HK-2 (cell line): ENCODE results near the gene RINT1.
"Not testable (repeated sequence)": the region's sequence is repeated elsewhere in the genome, so short reads cannot be mapped to it uniquely, and the experiment has no call there.

Source experiments
- DNase-seq: peaks from one replicate; pipeline ENCODE4 v3.0.0-alpha.2; 2018; ENCODE audit not compliant: unreplicated experiment

The RINT1 gene

DNA sequence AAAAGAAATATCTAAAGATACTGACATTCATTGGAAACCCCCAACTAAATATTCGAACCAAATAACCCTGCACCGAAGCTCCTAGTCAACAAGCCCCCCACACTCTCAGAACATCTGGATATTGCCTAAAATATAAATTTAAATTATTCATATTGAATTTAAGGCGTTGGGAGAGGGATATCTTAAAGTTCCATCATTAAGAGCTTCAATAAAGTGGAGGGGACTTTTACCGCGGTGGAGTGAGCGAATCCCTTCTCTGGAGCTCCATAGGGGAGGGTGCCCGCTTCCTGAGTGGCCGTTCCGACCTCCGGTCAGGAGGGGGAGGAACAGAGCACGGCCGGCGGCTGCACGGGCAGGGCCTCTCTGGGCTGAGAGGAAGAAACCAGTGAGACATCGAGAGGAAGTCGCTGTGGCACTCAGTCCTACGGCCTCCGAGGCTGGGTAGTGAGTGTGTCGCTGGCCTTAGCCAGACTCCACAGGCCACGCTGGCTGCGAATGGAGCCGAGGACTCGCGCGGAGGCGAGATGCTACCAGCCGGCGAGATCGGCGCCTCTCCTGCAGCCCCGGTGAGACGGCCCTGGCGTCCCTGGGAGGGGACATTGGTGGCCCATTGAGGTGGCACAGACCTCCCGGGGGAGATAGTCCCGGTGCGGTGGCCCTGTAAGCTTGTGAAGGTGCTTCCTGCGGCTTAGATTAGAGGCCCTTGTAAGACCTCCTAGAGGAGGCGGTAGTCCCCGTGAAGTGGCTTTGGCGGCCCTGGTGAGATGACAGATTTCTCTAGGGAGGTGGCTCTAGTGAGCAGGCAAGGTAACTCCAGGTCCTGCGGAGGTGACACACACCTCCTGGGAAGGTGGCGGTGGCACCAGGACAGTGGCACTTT, at the start of gene RINT1:
Gene RINT1, plus strand, starts transcription at position 410 of the 880 bp plus-strand sequence. Its CDS starts 115 bp downstream, at position 525.
- peak; percentile 93 for DNase-seq

DNA sequence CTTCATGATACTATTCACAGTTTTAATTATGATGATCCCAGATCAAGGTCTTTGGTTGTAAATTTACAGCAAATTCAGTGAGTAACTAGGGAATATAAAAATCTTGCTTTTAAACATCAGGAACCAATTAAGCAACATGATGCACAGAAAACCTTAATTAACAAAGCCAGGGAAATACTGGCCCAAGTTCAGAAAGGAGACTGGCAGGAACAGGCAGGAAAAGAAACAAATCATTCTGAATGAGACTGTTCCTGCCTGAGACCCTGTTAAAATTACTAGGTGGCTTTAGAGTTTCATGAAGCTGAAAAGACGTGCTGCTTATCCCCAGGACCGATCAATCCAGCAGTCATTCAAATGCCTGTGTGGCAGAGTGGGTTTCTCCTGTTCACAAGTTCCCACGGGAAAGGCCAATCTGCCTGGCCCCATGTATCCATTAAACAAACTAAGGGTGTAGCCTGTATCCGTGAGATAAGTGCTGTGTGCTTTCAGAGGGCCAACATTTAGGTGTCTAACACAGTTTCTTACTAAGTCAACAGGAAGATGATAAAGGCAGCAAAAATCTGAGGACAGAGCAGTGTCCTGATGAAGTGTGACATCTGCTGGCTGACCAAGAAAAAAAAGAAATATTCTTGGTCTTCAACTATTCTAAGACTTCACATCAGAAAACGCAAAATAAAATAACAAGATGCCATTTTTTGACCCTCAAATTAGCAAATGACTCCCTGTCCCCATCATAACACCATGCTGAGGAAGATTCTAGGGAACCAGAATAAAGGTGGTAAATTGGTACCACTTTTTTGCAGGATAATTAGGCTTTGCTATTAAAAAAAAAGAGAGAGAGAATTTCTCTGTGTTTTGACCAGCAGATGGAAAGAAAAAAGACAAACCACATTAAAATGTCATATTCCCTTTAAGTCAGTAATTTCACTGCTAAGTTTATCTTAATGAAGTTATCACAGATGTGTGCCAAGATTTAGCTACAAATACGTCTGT, 44.1 kb upstream of the RINT1 start:
- DNase-seq: peak; percentile 26

DNA sequence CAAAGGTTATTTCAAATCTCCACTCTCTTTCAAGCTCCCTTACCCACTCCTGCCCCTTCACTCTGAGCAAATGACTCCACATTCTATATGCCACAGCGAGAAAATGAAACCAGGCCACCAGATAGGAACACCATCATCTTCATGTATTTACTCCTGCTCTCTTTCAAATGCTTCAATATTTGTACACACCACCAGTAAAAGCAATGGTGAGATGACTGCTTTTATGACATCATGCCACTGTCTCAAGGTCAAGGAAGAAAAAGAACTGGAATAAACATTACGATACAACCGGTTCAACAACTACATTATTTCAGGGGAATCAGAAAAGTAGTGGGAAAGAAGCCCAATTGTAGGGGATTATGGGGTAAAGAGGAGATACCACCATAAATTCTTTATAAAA, 42.6 kb upstream of the RINT1 start:
- DNase-seq: no peak

DNA sequence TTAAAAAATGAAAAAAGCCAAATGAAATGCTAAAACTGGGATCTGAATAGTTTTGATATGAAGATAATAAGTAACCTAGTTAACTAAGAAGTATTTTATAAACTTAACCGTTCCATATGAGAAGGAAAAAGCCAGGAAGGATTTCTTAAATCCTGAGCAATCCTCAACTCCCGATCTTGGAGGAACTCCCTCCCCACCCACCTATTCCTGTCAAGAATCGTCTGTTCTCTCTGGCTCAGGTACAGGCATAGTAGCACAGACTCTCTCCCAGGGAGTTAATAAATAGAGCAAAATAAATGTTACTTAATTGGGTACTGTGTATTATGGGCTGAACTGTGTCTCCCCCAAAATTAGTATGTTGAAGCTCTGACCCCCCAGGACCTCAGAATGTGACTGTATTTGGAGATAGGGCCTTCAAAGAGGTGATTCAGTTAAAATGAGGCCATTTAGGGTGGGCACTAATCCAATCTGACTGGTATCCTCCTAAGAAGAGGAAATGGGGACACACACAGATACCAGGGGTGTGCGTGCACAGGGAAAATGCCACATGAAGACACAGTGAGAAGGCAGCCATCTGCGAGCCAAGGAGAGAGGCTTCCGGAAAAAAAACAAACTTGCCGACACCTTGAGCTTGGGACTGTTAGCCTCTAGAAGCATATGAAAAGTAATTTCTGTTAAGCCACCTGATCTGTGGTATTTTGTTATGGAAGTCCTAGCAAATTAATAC, 38.6 kb upstream of the RINT1 start:
- DNase-seq: peak; percentile 14

DNA sequence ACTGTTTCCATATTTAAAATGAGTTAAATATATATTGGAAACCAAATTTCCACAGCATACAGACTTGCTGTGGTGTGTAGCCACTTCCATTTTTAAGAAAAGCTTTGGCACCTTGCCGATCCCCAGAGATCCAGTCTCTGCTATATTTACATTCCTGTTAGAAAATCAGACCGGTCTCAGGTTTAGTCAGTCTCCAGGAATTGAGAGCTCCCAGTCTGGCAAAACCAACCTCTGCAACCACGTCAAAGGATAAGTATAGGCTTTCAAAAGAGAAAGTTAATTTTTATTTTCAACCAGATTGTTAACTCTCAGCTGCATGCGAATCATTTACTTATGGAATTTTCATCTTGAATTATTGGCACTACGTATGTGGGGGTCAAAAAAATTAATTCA, 38.1 kb upstream of the RINT1 start:
- DNase-seq: peak; percentile 65

DNA sequence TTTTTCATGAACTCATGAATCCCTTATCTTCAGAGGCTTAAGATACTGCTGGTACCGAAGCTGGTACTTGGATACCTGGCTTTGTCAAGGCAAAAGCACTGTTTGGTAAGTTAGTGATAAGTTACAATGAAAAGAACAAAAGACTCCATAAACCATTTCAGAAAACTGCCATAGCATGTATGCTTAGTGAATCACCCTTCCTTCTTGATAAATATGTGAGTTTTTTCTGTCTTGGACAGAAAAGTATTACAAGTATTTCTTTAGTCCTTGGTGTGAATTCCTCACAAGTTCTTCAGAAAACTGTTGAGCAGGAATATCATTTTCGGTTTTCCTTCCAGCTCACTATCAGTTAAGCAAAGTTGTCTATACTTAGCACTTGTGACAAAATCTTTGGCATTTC, 35.5 kb upstream of the RINT1 start:
- DNase-seq: no peak

DNA sequence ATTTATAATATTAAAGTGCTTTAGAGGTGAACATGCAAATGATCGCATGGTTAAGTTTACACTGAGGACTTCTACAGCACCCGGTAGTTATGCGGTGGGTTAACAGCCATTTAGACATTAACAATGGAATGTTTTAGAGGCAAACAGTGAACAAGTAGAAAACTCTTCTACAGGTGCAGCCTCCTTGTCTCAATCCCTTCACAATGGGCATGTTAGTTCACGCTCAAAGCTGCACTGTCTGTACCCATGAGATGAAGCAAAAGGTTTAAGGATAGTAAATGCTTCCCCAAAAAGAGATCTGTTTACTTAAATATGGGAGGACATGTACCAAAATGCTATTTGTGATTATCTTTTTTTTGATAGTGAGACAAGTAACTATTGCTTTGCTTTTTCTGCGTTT, 35.0 kb upstream of the RINT1 start:
- no peak for DNase-seq

DNA sequence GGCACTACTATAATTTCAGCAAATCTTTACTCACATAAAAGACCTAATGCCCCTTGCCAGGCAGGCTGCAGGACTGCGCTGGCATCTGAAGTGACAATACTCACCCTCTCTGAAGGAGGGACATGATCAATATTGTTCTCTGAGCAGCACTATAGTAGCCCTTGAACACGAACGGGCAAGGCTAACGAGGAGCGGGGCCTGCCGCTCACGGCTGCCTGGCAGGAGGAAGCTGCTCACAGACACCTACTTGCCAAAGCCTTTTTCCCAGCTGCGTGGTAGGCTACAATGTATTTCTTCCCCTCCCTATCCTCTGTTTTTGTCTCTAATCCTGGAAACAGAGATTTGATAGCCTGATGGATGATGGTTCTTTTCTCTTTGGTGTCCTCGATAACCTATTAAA, 29.8 kb upstream of the RINT1 start:
- DNase-seq: no peak

DNA sequence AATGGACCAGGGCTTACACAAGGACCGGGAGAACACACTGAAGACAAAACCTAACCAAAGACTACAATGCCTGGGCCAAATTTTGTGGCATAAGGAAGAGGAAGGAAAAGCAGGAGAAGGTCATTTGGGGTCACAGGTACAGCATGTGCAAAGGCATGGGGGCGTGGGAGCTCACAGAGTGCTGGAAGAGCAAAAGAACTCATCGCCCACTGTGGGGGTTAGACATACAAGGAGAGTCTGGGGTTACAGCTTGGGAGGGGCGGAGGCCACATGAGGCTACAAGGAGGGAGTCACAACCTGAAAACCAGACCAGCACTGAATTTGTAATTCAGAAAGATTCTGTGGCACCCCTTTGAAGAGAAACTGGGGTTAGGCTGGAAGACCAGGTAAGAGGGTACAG, 19.6 kb upstream of the RINT1 start:
- no peak for DNase-seq

DNA sequence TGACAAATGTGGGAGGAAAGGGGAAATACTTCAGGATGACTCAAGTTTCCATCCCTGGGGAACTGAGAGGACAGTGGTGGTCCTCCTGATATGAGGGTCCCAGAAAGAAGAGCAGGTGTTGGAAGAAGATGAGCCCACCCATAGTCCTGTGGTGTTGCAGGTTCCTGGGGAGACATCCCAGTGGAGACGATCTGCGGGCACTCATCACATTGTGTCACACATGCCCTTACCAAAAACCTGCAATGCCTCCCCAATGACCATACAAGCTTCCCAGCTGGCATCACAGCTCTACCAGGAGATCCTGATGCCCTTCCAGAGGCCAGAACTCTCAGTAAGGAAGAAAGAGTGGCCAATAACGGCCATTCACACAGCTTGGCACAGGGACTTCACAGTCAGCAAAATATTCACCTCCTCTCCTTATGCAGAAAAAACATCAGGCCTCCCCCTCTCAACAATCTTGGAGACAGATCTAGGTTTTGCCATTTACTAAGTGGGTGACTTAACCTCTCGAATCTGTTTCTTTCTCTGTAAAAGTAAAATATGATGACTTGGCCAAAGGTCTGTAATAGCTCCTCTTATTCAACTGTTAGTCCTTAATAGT, 19.0 kb upstream of the RINT1 start:
- no peak for DNase-seq

DNA sequence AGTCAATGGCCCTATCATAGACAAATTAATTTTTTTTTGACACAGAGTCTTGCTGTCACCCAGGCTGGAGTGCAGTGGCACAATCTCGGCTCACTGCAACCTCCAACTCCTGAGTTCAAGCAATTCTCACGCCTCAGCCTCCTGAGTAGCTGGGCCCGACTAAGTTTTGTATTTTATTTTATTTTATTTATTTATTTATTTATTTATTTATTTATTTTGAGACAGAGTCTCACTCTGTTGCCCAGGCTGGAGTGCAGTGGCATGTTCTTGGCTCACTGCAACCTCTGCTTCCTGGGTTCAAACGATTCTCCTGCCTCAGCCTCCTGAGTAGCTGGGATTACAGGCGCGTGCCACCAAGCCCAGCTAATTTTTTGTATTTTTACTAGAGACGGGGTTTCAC, 16.4 kb upstream of the RINT1 start:
- not testable (repeated sequence) for DNase-seq

DNA sequence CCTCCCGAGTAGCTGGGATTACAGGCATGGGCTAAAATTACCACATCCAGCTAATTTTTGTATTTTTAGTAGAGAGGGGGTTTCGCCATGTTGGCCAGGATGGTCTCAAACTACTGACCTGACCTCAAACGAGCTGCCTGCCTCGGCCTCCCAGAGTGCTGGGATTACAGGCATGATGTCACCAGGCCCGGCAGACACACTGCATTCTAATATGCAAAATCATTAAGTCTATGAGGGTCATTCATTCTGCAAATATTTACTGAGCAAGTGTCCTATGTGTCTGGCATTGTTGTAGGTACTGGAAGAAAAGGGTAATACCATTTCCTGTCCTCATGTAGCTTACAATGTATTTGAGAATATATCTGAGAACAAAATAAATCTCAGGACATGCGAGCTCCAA, 12.6 kb upstream of the RINT1 start:
- DNase-seq: no peak

DNA sequence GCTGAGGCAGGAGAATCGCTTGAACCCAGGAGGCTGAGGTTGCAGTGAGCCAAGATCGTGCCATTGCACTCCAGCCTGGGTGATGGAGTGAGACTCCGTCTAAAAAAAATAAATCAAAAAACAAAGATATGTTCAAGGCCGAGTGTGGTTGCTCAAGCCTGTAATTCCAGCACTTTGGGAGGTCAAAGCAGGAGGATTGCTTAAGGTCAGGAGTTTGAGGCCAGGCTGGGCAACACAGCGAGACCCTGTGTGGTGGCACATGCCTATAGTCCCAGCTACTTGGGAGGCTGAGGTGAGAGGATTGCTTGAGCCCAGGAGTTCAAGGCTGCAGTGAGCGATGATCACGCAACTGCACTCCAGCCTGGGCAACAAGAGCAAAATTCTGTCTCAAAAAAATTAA, 11.4 kb upstream of the RINT1 start:
- DNase-seq: not testable (repeated sequence)

DNA sequence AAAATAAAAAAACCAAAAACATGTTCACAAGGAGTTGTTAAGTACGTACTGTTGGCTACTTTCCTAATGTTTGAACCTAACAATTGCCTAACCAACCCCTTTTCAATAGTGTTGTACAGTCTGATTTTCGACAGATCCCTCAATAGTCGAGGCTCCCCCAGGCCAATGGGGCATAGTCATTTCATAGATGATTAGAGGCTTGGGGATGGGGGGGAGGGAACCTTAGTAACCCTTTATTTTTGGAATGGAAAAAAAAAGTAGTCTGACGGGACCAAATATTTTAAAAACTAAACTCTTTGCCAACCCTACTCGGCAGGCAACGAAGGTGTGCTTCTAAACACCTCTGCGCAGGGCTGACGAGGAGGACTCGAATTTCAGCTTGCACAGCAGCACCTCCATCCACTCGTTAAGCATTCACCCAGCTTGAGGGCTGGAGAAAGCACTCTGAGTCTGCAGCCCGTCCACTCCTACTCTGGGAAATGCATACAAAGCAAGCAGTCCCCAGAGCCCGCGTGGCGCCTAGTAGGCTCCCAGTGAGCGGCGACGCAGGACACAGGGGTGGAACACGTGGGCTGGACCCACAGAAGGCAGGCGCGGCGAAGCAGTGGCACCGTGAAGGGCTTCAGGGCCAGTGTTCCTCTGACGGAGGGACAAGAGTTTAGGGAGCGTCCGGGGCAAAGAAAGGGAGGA, 10.8 kb upstream of the RINT1 start:
- DNase-seq: peak; percentile 78

DNA sequence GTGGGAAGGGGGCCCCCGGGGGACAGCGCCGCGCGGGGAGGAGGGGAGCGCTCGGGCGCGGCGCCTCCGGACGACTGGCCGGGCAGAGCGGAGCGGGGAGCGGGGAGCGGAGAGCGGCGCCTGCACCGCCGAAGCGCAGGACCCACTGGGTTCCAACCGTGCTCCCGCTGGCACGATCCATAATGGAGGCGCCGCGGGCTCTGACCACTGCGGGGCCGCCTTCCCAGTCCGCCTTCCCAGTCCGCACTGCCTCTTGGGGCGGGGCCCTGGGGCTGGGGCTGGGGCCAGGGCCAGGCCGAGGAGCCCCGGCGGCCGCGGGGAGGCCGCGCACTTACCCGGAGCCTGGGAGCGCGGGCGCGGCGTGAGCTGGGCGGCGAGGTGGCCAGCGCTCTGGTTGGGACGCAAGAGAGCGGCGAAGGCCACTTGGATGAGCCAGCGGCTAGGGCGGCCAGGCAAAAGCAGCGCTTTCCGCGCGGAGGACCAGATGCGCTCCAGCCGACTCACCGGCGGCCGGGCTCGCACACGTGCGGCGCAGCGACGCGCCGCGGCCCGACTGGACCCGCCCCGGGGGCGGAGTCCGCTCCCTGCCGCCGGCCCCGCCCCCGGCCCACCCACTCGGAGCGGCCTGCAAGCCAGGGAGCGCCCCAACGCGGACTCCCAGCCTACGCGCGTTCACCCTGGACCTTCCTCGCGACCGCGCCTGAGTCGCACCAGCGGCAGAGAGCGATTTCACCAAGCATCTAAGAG, 10.1 kb upstream of the RINT1 start, which contains the start of gene PUS7:
Gene PUS7, minus strand, starts transcription at position 555 of the 747 bp plus-strand sequence. CDS start 13,759 bp downstream, outside the sequence.
- DNase-seq: peak; percentile 90

DNA sequence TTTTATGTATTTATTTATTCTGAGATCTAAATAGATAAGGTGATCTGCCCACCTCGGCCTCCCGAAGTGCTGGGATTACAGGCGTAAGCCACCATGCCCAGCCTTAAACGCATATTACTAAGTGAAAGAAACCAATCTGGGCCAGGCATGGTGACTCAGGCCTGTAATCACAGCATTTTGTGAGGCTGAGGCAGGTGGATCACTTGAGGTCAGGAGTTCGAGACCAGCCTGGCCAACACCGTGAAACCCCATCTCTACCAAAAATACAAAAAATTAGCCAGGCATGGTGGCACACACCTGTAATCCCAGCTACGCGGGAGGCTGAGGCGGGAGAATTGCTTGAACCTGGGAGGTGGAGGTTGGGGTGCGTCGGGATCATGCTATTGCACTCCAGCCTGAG, 7.6 kb upstream of the RINT1 start:
- not testable (repeated sequence) for DNase-seq

DNA sequence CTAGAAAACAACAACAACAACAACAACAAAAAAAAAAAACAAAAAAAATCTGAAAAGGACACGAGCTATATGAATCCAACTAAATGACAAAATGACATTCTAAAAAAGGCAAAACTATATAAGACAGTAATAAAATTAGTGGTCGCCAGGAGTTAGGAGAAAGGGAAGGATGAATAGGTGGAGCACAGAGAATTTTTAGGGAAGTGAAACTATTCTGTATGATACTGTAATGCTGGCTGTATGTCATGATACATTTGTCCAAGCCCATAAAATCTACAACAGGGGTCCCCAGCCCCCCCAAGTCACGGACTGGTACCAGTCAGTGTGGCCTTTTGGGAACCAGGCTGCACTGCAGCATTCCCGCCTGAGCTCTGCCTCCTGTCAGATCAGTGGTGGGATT, 7.2 kb upstream of the RINT1 start:
- no peak for DNase-seq

DNA sequence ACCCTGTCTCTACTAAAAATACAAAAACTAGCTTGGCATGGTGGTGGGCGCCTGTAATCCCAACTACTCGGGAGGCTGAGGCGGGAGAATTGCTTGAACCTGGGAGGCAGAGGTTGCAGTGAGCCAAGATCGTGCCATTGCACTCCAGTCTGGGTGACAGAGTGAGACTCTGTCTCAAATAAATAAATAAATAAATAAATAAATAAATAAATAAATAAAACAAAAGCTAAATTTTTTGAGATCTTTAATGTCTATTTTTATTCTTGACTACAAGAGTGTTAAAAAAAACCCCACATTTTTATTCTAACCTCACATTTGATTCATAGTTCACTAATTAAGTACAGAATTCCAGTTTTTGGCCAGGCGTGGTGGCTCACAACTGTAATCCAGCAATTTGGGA, 4.3 kb upstream of the RINT1 start:
- not testable (repeated sequence) for DNase-seq

DNA sequence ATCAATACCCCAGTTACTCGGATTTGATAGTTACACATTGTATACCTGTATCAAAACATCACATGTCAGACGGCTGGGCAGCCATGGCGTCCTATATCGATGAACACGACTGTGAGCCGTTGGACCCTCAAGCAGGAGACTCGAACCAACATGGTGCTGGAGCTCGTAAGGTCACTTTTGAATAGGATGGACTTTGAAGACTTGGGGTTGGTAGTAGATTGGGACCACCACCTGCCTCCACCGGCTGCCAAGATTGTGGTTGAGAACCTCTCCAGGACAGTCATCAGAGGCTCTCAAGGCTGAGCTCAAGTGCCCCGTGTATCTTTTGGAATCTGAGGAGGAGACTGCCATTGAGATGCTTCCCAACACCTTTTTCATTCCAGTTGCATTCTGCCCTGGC, 1.9 kb upstream of the RINT1 start:
- no peak for DNase-seq

DNA sequence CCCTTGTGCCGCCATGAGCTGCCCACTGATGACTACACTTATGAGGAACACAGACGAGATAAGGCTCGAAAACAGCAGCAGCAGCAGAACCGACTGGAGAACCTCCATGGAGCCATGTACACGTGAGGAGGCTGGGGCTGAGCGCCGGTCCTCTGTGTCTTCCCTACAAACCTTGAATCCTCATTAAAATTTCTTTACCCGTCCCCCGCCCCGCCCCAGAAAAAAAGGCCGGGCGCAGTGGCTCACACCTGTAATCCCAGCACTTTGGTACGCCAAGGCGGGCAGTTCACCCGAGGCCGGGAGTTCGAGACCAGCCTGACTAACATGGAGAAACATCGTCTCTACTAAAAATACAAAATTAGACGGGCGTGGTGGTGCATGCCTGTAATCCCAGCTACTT, 1.5 kb upstream of the RINT1 start:
- DNase-seq: no peak
